Activated effector memory CD4-positive, alpha-beta T cell treated with anti-CD3 and anti-CD28 coated beads, Interleukin-2, amount 50 U/mL, for 16 hours (primary cell): ENCODE measurements around the gene FAM204A.

Experiments
- DNase-seq: peaks from one replicate; pipeline ENCODE4 v3.0.0-alpha.2; 2020

FAM204A gene

GRCh38 chr10:118341791-118342637 is at the start of gene FAM204A:
FAM204A (minus strand) TSS chr10:118342324; CDS start chr10:118336415, 5,909 bp downstream.
- DNase-seq = peak; percentile 98

GRCh38 chr10:118383699-118384098 is 41.6 kb upstream of the FAM204A start:
- DNase-seq = no peak

GRCh38 chr10:118383063-118383689 is 41.1 kb upstream of the FAM204A start:
- no peak for DNase-seq

- DNase-seq = no peak
Measured at GRCh38 chr10:118374404-118374803, 32.3 kb upstream of the FAM204A start.

GRCh38 chr10:118373786-118374185 is 31.7 kb upstream of the FAM204A start:
- DNase-seq = no peak

- DNase-seq = no peak
Measured at GRCh38 chr10:118370499-118370898, 28.4 kb upstream of the FAM204A start.

GRCh38 chr10:118369641-118370205 is 27.6 kb upstream of the FAM204A start:
- DNase-seq = no peak

GRCh38 chr10:118365702-118366101 is 23.6 kb upstream of the FAM204A start:
- no peak for DNase-seq

GRCh38 chr10:118362103-118362502 is 20.0 kb upstream of the FAM204A start:
- DNase-seq = no peak

- no peak for DNase-seq
Measured at GRCh38 chr10:118358327-118358726, 16.2 kb upstream of the FAM204A start.

GRCh38 chr10:118357841-118358240 is 15.7 kb upstream of the FAM204A start:
- DNase-seq = no peak

- DNase-seq = no peak
Measured at GRCh38 chr10:118356628-118357027, 14.5 kb upstream of the FAM204A start.

- DNase-seq = no peak
Measured at GRCh38 chr10:118355234-118355633, 13.1 kb upstream of the FAM204A start.

GRCh38 chr10:118349235-118349634 is 7.1 kb upstream of the FAM204A start:
- no peak for DNase-seq

GRCh38 chr10:118343549-118343948 is 1.4 kb upstream of the FAM204A start:
- DNase-seq = no peak

GRCh38 chr10:118343115-118343514 is 991 bp upstream of the FAM204A start:
- DNase-seq = no peak

GRCh38 chr10:118342638-118343020 is 505 bp upstream of the FAM204A start:
- DNase-seq = no peak

- DNase-seq = no peak
Measured at GRCh38 chr10:118340486-118340885, 1.6 kb downstream of the FAM204A start.

GRCh38 chr10:118339111-118339510 is 3.0 kb downstream of the FAM204A start:
- no peak for DNase-seq

- no peak for DNase-seq
Measured at GRCh38 chr10:118337356-118337755, 4.8 kb downstream of the FAM204A start.

- DNase-seq = no peak
Measured at GRCh38 chr10:118333871-118334270, 8.3 kb downstream of the FAM204A start.

GRCh38 chr10:118332948-118333710 is 9.0 kb downstream of the FAM204A start:
- no peak for DNase-seq

- no peak for DNase-seq
Measured at GRCh38 chr10:118332236-118332635, 9.9 kb downstream of the FAM204A start.
